Measurements from ENCODE around the gene AKT1. TPM values are rescaled to one million over a fixed set of nuclear protein-coding genes. Genes with fewer than 3 reads are reported as not detected.

Gene AKT1
- total and polyA plus RNA-seq, 2 of the 13 experiments (the other 11 are each of a cell fraction or from before 2014, with no cell fraction given): 96.2 to 116 TPM

- no peak for TF ChIP-seq ZNF407 (CRISPR knock-in tag; IDR thresholded peaks at IDR 0.05; ENCODE audit: not compliant biosample characterization)
- TF ChIP-seq TAF1 (CRISPR knock-in tag; IDR thresholded peaks at IDR 0.05): no peak
- peak; percentile 12; the same call in 1 of the 2 replicates for TF ChIP-seq ZNF740 (CRISPR knock-in tag; IDR thresholded peaks at IDR 0.05)
- TF ChIP-seq FLYWCH1 (CRISPR knock-in tag; IDR thresholded peaks at IDR 0.05): no peak
- no peak for TF ChIP-seq NAIF1 (CRISPR knock-in tag; IDR thresholded peaks at IDR 0.05; ENCODE audit: borderline replicate concordance)
- no peak for TF ChIP-seq RORA (CRISPR knock-in tag; IDR thresholded peaks at IDR 0.05)
- no peak for TF ChIP-seq ZNF121 (CRISPR knock-in tag; IDR thresholded peaks at IDR 0.05)
- no peak for TF ChIP-seq CCAR2 (optimal IDR thresholded peaks at IDR 0.05; ENCODE audit: low read depth, low read length)
- no peak for TF ChIP-seq ZNF775 (CRISPR knock-in tag; IDR thresholded peaks at IDR 0.05; ENCODE audit: borderline replicate concordance)
- TF ChIP-seq ELF3 (CRISPR knock-in tag; IDR thresholded peaks at IDR 0.05): peak; percentile 35; the same call in 1 of the 2 replicates
- no peak for TF ChIP-seq ZBTB43 (CRISPR knock-in tag; conservative IDR thresholded peaks at IDR 0.05)
- TF ChIP-seq ZNF264 (CRISPR knock-in tag; IDR thresholded peaks at IDR 0.05): peak; percentile 45; the same call in 1 of the 2 replicates
- peak; percentile 15 for TF ChIP-seq AGO2 (optimal IDR thresholded peaks at IDR 0.05; ENCODE audit: low read depth, low read length)
- TF ChIP-seq ZNF619 (CRISPR knock-in tag; IDR thresholded peaks at IDR 0.05): no peak
- TF ChIP-seq ELF1 (CRISPR knock-in tag; IDR thresholded peaks at IDR 0.05): no peak
- no peak for TF ChIP-seq ZBTB38 (CRISPR knock-in tag; IDR thresholded peaks at IDR 0.05)
- no peak for TF ChIP-seq ZMYM4 (CRISPR knock-in tag; IDR thresholded peaks at IDR 0.05)
- no peak for TF ChIP-seq ZNF850 (CRISPR knock-in tag; conservative IDR thresholded peaks at IDR 0.05)
Observed at GRCh38 chr14:104726600-104727451, 68.7 kb downstream of the AKT1 start (continued).
